Mammary epithelial cell (primary cell): ENCODE data around the gene ATF6.

Source experiments
- EZH2 ChIP-seq: IDR thresholded peaks from 2 replicates; pipeline ENCODE4 v1.6.1; 2012; ENCODE audit warnings: low read length, inconsistent platforms, borderline replicate concordance
- TF ChIP-seq, protein P1 (sequence below), 2 donors: IDR thresholded peaks in 1 of 2; conservative IDR thresholded peaks in 1 of 2; 2 replicates each; pipeline ENCODE4 v1.5.1; 2011 to 2012; ENCODE audit warnings: inconsistent platforms in 2 of 2, low read length in 2 of 2, mild to moderate bottlenecking in 2 of 2, control low read depth in 1 of 2, low read depth in 1 of 2; ENCODE audit not compliant: insufficient read depth in 1 of 2; ENCODE audit errors: extremely low read depth in 1 of 2

DNA sequence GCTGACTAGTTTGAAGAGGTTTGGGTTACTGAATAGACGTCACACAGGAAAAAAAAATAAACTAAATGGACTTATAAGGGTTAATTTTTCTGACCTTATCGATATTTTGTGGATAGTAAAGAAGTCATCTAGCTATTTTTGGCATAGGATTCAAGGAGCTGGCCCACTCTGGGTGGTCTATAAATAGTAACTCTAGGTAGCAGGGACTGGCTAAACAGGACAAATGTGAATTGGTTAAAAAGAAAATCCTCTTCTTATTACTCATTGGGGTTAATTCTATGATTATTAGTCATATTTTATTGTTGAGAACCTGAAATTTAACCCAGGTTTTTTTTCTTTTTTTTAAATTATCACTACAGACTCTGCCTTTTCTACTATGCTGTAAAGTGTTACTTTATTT is 61.7 kb downstream of the ATF6 start:
- TF ChIP-seq, protein P1, sequence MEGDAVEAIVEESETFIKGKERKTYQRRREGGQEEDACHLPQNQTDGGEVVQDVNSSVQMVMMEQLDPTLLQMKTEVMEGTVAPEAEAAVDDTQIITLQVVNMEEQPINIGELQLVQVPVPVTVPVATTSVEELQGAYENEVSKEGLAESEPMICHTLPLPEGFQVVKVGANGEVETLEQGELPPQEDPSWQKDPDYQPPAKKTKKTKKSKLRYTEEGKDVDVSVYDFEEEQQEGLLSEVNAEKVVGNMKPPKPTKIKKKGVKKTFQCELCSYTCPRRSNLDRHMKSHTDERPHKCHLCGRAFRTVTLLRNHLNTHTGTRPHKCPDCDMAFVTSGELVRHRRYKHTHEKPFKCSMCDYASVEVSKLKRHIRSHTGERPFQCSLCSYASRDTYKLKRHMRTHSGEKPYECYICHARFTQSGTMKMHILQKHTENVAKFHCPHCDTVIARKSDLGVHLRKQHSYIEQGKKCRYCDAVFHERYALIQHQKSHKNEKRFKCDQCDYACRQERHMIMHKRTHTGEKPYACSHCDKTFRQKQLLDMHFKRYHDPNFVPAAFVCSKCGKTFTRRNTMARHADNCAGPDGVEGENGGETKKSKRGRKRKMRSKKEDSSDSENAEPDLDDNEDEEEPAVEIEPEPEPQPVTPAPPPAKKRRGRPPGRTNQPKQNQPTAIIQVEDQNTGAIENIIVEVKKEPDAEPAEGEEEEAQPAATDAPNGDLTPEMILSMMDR (conservative IDR thresholded peaks at IDR 0.05 in 1 of 2, IDR thresholded peaks at IDR 0.05 in 1 of 2; ENCODE audit: extremely low read depth in 1 of 2, insufficient read depth in 1 of 2, low read depth in 1 of 2, low read length in 2 of 2): no peak
- TF ChIP-seq EZH2: no peak
